Left ventricle myocardium inferior (tissue), 1 donor: Measurements from ENCODE around the gene SIX2. TPM values are rescaled to one million over a fixed set of nuclear protein-coding genes. Genes with fewer than 3 reads are reported as not detected.

Source experiments
- DNase-seq: peaks from one replicate; pipeline ENCODE4 v3.0.0-alpha.2; 2020
- H3K27ac ChIP-seq: fragments of 200-600 bp; replicated peaks from 2 replicates; pipeline ENCODE4 v1.8.0; 2021
- H3K27me3 ChIP-seq: fragments of 200-600 bp; 2 replicates; pipeline ENCODE4 v1.8.0; 2021; ENCODE audit warnings: low read depth
- H3K36me3 ChIP-seq: fragments of 200-600 bp; 2 replicates; pipeline ENCODE4 v1.8.0; 2021
- H3K4me1 ChIP-seq: fragments of 200-600 bp; 2 replicates; pipeline ENCODE4 v1.8.0; 2021
- H3K4me3 ChIP-seq: fragments of 200-600 bp; 2 replicates; pipeline ENCODE4 v1.8.0; 2021; ENCODE audit warnings: mild to moderate bottlenecking, moderate library complexity
- H3K9me3 ChIP-seq: fragments of 200-600 bp; replicated peaks from 2 replicates; pipeline ENCODE4 v1.8.0; 2021
- intact Hi-C: fragments of 100-400 bp; cut with micrococcal nuclease; formaldehyde crosslinking; loops from one replicate; pipeline ENCODE4 v1.11.0; 2022
- total RNA-seq: library from RNA; stranded (reverse); fragmentation: NEBNext Ultra II Directional; extraction: Animal tissue kit (Norgen Biotek cat#: 25700); gene quantifications from one replicate; pipeline ENCODE4 v1.2.1, GENCODE V29; 2021
- TF ChIP-seq, protein P1 (sequence below): fragments of 200-600 bp; IDR thresholded peaks from 2 replicates; pipeline ENCODE4 v1.8.0; 2021; ENCODE audit warnings: antibody characterized with exemption, mild to moderate bottlenecking, borderline replicate concordance
- donor health status: DM: no; HTN: yes; CAD: no; lungs with severe emphysema.

SIX2 gene
- total RNA-seq, 1 donor from 2014 or later, result 0.91 TPM

DNA sequence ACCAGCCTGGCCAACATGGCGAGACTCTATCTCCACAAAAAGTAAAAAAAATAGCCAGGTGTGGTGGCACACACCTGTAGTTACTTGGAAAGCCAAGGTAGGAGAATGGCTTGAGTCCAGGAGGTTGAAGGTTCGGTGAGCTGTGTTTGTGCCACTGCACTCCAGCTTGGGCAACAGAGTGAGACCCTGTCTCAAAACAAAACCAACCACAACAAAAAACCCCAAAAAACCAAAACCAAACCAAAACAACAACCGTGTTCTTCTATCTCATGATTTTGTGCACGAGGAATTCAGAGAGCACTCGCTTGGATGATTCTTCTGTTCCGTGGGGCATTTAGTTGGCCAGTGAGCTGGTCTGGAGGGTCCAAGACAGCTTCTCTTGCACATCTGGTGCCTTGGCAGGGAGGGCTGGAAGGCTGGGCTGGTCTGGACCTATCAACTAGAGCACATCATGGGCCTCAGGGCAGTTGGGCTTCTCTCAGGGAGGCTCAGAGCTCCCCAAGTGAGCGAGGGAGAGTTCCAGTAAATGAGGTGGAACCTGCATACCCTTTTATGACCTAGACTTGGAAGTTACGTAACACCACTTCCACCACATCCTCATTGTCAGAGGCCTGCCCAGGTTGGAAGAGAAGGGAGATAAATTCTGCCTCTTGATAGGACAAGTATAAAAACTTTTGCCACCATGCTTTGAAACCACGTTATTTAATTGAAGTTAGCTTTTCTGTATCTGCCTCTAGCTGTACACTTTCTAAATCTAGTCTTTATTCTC lies 25.2 kb downstream of the SIX2 start:
- Histone ChIP-seq H3K4me3 (no peak overlapping the region), H3K27ac (no peak overlapping the region), H3K9me3 (peaks cover 16% of the 10 kb centered on the region), H3K4me1 (no peaks in the 10 kb centered on the region), H3K36me3 (no peaks in the 10 kb centered on the region), H3K27me3 (peaks cover 69% of the 10 kb centered on the region)
- TF ChIP-seq, protein P1, sequence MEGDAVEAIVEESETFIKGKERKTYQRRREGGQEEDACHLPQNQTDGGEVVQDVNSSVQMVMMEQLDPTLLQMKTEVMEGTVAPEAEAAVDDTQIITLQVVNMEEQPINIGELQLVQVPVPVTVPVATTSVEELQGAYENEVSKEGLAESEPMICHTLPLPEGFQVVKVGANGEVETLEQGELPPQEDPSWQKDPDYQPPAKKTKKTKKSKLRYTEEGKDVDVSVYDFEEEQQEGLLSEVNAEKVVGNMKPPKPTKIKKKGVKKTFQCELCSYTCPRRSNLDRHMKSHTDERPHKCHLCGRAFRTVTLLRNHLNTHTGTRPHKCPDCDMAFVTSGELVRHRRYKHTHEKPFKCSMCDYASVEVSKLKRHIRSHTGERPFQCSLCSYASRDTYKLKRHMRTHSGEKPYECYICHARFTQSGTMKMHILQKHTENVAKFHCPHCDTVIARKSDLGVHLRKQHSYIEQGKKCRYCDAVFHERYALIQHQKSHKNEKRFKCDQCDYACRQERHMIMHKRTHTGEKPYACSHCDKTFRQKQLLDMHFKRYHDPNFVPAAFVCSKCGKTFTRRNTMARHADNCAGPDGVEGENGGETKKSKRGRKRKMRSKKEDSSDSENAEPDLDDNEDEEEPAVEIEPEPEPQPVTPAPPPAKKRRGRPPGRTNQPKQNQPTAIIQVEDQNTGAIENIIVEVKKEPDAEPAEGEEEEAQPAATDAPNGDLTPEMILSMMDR, result no peak
- DNase-seq, result no peak
- intact Hi-C loops, result loop anchor here (5.0 kb wide), 1 partner anchor 513 kb away; no protein-coding TSS in a partner anchor

DNA sequence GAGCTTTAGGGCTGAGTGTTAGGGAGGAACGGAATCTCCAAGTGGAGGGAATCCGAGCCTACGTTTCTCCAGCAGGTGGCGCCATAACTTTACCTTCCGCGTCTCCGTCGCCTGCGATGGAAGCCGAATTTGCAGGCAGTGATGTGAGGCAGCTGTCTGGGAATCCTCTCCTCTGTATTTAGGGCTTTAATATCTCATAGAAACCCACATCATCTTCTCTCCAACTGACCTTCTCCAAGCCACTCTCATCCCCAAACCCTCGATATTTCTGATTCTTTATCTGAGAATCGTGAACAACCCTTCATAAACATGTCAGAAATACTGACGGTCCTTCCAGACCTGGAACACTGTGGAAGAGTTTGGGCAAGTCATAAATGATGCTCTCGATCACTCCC lies 27.5 kb downstream of the SIX2 start:
- TF ChIP-seq, protein P1, result peak; percentile 88
- Histone ChIP-seq H3K4me3 (no peak overlapping the region), H3K27ac (no peak overlapping the region), H3K9me3 (no peaks in the 10 kb centered on the region), H3K36me3 (no peaks in the 10 kb centered on the region), H3K4me1 (no peaks in the 10 kb centered on the region), H3K27me3 (peaks cover 83% of the 10 kb centered on the region)
- DNase-seq, result peak; percentile 72
- intact Hi-C loops, result loop anchor here (5.0 kb wide), 1 partner anchor 516 kb away; no protein-coding TSS in a partner anchor

DNA sequence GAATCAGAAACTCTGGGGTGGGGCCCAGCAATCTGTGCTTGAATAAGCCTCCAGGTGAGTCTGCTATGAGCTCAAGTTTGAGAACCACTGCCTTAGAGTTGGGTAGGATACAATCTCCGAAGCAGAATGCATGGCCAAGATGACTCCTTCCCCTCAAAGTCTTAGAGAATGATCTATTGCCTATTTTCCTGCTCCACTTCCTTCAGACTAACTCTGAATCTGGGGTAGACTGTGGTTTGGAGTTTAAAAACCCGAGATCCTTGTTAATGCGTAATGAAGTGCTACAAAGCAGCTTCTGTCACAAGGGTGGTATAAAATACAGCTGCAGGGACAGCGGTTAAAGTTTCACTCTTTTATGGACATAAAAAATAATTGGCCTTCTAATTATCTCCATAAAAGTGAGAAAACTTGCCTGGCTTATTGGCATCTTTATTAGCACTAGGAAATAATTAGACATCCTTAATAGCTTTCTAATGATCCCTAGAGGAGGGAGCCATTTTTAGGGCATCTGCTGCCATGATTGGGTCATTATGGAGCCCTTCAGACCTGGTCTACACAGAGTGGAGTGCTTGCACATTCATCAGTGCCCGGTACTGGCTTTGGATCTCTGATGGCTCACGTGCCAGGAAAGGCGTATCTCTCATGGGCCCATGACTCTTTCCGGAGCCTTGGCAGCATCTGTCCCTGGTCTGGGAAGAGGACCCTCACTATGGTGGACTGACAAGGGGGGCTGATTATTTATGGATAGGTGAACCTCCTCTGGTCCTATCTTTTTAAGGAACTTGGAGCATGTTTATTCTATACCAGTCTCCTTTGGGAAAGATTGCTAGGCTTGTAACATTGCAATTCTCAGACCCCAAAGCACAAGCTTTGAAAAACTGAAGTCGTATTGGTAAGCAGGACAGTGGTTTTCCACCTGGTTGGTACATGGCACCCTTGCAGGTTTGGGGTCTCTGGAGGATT lies 28.2 kb downstream of the SIX2 start:
- no peak for DNase-seq
- intact Hi-C loops, result loop anchor here (5.0 kb wide), 1 partner anchor 516 kb away; no protein-coding TSS in a partner anchor
- TF ChIP-seq, protein P1, result no peak

DNA sequence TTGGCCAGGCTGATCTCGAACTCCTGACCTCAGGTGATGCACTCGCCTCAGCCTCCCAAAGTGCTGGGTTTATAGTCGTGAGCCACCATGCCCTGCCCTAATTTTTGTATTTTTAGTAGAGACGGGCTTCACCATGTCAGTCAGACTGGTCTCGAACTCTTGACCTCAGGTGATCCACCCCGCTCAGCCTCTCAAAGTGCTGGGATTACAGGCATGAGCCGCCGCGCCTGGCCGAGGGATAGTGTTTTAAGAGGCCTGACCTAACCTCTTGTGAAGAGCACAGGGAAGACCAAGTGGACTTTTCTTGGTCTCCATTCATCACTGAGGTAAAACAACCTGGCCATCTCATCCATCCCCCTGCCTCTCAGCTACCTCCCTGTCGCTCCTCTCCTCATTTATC lies 29.7 kb downstream of the SIX2 start:
- Histone ChIP-seq H3K9me3 (no peaks in the 10 kb centered on the region), H3K36me3 (no peaks in the 10 kb centered on the region), H3K4me1 (no peaks in the 10 kb centered on the region), H3K4me3 (no peak overlapping the region), H3K27ac (no peak overlapping the region), H3K27me3 (peaks cover 86% of the 10 kb centered on the region)
- intact Hi-C loops, result no loop called here
- TF ChIP-seq, protein P1, result no peak
- DNase-seq, result no peak

More for the DNA sequence above, 28.2 kb downstream of the SIX2 start:
- Histone ChIP-seq H3K9me3 (no peaks in the 10 kb centered on the region), H3K27me3 (peaks cover 85% of the 10 kb centered on the region), H3K36me3 (no peaks in the 10 kb centered on the region), H3K4me1 (no peaks in the 10 kb centered on the region), H3K27ac (no peak overlapping the region), H3K4me3 (no peak overlapping the region)

DNA sequence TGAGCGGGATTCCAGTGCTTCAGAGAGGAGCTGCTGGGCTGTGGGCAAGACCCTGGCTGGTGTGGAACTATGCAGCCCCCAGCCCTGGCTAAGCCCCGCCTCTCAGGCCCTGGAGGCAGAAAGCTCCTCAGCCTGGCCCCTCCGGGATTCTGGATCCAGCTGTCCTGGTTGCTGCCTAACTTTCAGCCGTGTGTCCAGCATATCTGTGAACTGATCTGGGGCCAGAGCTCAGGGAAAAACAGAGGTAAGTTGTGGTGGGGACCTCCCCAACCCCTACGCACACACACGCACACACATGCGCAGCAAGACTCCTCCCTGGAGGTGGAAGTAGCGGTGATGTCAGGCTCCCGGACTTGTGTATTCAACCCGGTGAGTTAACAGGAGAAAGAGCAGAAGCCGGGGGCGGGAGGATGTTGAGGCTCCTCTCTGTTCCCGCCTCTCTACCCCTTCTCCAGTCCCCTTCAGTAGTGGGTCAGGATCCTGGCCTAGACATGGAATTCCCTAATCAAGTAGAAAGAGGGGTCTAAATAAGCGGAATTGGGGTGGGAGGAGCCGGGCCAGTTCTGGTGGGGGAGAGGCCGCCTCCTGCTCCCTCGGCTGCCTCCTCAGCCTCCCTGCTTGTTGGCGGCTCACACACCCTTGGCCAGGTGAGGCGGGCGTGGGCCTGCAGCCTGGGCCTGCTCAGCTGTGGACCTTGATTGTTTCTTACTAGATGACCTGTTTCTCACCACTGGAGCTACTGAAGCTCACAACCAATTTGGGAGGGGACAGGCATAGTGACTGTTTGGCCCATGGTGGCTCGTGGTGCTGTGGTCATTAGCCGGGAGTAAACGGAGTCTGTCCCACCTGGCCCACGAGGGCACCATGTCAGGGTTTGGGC lies 33.4 kb downstream of the SIX2 start:
- peaks cover 96% of the 10 kb centered on the region for H3K27me3 ChIP-seq
- TF ChIP-seq, protein P1, result no peak

More for the DNA sequence above, 33.4 kb downstream of the SIX2 start:
- Histone ChIP-seq H3K4me1 (no peaks in the 10 kb centered on the region), H3K4me3 (no peak overlapping the region), H3K9me3 (no peaks in the 10 kb centered on the region), H3K36me3 (no peaks in the 10 kb centered on the region), H3K27ac (no peak overlapping the region)
- no peak for DNase-seq
- intact Hi-C loops, result no loop called here
